Keratinocyte (primary cell): Measurements from ENCODE around the gene PLA2G4C.

ENCODE experiments used
- EZH2 ChIP-seq: IDR thresholded peaks from one replicate; pipeline ENCODE4 v1.6.1; 2012; ENCODE audit warnings: inconsistent platforms, mild to moderate bottlenecking, low read length, moderate library complexity
- TF ChIP-seq, protein P1 (sequence below), 3 experiments: IDR thresholded peaks in 1 of 3; conservative IDR thresholded peaks in 1 of 3; optimal IDR thresholded peaks in 1 of 3; 2 replicates in 2 of 3; 3 replicates in 1 of 3; pipeline versions ENCODE3 to v1.5.1; 2011; ENCODE audit warnings: low read length in 3 of 3, mild to moderate bottlenecking in 3 of 3, moderate library complexity in 2 of 3, control low read depth in 1 of 3, inconsistent platforms in 1 of 3; ENCODE audit not compliant: insufficient read depth in 2 of 3; ENCODE audit errors: extremely low read depth in 1 of 3

DNA sequence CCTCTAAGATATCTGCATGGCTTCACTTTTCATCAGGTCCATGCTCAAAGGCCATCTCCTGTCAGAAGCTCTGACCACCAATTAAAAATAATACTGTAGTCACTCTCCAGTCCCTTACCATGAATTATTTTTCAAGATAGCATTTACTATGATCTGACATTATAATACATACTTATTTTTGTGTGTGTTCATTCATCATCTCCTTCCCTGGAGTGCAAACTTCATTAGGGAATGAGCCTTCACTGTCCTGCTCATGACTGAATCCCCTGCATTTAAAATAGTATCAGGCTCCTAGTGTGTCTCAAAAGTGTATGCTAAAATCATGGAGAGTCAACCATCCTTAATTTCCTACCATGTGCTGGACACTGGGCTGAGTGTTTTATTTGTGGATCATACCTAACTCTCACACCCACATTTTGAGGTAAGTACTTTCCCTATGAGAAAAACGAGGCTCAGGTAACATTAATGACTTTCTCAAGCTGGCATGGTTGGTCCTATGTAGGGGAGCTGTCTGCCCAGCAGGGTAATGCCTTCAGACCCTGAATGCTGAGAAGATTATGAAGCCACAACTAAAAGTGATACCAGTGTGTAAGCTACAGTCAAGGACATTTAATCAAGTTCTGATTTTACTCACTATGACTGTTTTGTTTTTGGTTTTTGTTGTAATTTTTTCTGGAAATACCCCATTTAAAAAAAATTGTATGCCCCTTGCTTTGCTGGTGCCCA lies 16.3 kb downstream of the PLA2G4C start:
- TF ChIP-seq, protein P1, sequence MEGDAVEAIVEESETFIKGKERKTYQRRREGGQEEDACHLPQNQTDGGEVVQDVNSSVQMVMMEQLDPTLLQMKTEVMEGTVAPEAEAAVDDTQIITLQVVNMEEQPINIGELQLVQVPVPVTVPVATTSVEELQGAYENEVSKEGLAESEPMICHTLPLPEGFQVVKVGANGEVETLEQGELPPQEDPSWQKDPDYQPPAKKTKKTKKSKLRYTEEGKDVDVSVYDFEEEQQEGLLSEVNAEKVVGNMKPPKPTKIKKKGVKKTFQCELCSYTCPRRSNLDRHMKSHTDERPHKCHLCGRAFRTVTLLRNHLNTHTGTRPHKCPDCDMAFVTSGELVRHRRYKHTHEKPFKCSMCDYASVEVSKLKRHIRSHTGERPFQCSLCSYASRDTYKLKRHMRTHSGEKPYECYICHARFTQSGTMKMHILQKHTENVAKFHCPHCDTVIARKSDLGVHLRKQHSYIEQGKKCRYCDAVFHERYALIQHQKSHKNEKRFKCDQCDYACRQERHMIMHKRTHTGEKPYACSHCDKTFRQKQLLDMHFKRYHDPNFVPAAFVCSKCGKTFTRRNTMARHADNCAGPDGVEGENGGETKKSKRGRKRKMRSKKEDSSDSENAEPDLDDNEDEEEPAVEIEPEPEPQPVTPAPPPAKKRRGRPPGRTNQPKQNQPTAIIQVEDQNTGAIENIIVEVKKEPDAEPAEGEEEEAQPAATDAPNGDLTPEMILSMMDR (optimal IDR thresholded peaks at IDR 0.05 in 1 of 3, IDR thresholded peaks at IDR 0.05 in 1 of 3, conservative IDR thresholded peaks at IDR 0.05 in 1 of 3; ENCODE audit: extremely low read depth in 1 of 3, insufficient read depth in 2 of 3, low read length in 3 of 3) = no peak
- TF ChIP-seq EZH2 = no peak
